ENCODE data around the gene C8A. TPM values are rescaled to one million over a fixed set of nuclear protein-coding genes. Genes with fewer than 3 reads are reported as not detected.

C8A gene
- total RNA-seq, 2 experiments from 2014 or later: not detected

DNA sequence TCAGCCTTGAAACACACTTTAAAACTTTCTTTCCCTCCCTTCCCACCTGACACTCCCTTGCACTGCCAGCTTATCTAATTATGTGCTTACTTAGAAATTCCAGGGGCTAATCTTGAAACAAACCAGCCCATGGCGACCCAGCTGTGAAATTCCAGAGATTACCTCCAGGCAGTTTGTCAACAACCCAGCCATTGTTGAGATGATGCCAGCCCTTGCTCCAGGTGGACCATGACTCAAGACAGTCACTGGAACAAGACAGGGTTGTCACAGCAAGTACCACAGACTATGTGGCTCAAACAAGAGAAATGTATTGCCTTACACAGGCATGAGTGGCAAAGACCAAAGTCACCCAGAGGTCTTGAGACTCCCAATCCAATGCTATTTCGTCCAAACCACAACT lies 43.3 kb upstream of the C8A start:
- Histone ChIP-seq H3K36me3 (ENCODE audit: insufficient read depth, low read length) (no peaks in the 10 kb centered on the region), H3K4me1 (ENCODE audit: insufficient read depth, low read length) (no peaks in the 10 kb centered on the region), H3K27ac (ENCODE audit: low read depth in 1 of 2, low read length in 2 of 2) (no peak overlapping the region), H3K27me3 (ENCODE audit: control insufficient read depth in 1 of 2, insufficient read depth in 2 of 2, low read length in 2 of 2) (peaks cover 0 to 2% of the 10 kb centered on the region in 2 experiments), H3K9me3 (ENCODE audit: control insufficient read depth in 1 of 2, insufficient read depth in 1 of 2, low read length in 2 of 2) (no peaks in the 10 kb centered on the region), H3K4me3 (ENCODE audit: low read length) (no peak overlapping the region)
- H3K27me3 Mint-ChIP-seq: peaks cover 39% of the 10 kb centered on the region
- no peak overlapping the region for H3K4me3 Mint-ChIP-seq
- H3K27ac Mint-ChIP-seq: no peak overlapping the region
- POLR2A ChIA-PET: no interaction called here
- CTCF ChIA-PET: no interaction called here
- no peak for ATAC-seq (ENCODE audit: poor library complexity)
- TF ChIP-seq, protein P1, sequence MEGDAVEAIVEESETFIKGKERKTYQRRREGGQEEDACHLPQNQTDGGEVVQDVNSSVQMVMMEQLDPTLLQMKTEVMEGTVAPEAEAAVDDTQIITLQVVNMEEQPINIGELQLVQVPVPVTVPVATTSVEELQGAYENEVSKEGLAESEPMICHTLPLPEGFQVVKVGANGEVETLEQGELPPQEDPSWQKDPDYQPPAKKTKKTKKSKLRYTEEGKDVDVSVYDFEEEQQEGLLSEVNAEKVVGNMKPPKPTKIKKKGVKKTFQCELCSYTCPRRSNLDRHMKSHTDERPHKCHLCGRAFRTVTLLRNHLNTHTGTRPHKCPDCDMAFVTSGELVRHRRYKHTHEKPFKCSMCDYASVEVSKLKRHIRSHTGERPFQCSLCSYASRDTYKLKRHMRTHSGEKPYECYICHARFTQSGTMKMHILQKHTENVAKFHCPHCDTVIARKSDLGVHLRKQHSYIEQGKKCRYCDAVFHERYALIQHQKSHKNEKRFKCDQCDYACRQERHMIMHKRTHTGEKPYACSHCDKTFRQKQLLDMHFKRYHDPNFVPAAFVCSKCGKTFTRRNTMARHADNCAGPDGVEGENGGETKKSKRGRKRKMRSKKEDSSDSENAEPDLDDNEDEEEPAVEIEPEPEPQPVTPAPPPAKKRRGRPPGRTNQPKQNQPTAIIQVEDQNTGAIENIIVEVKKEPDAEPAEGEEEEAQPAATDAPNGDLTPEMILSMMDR (IDR thresholded peaks at IDR 0.05): no peak
- intact Hi-C loops (cut with DNase I, micrococcal nuclease): no loop called here
- H3K9me3 Mint-ChIP-seq: no peaks in the 10 kb centered on the region
- DNase-seq: no peak
- H3K4me1 Mint-ChIP-seq (ENCODE audit: low read depth): no peaks in the 10 kb centered on the region
- H3K36me3 Mint-ChIP-seq (ENCODE audit: low read depth): no peaks in the 10 kb centered on the region

DNA sequence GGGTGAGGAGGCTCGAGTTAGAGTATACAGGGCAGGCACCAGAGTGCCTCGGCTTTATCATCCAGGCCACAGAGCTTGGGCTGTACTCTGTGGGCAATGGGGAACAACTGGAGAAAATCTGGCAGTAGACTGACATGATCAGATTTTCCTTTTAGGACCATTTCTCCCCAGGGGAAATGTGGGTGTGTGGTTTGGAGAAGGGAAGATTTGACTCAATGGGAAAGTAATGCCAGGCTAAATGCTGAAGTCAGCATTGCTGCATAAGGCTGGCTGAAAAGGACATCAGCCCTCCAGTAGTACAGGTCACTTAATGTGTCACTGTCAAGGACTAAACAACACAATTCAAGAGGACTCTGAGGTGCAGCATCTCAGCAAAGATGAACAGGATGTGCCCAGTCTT lies 40.4 kb upstream of the C8A start:
- DNase-seq (no peak), ATAC-seq (ENCODE audit: poor library complexity) (no peak)
- Mint-ChIP-seq H3K4me3 (no peak overlapping the region), H3K4me1 (ENCODE audit: low read depth) (no peaks in the 10 kb centered on the region), H3K27me3 (peaks cover 45% of the 10 kb centered on the region), H3K27ac (no peak overlapping the region), H3K36me3 (ENCODE audit: low read depth) (no peaks in the 10 kb centered on the region), H3K9me3 (no peaks in the 10 kb centered on the region)
- Histone ChIP-seq H3K4me1 (ENCODE audit: insufficient read depth, low read length) (no peaks in the 10 kb centered on the region), H3K27me3 (ENCODE audit: control insufficient read depth in 1 of 2, insufficient read depth in 2 of 2, low read length in 2 of 2) (peaks cover 0 to 2% of the 10 kb centered on the region in 2 experiments), H3K36me3 (ENCODE audit: insufficient read depth, low read length) (no peaks in the 10 kb centered on the region), H3K9me3 (ENCODE audit: control insufficient read depth in 1 of 2, insufficient read depth in 1 of 2, low read length in 2 of 2) (no peaks in the 10 kb centered on the region), H3K4me3 (ENCODE audit: low read length) (no peak overlapping the region), H3K27ac (ENCODE audit: low read depth in 1 of 2, low read length in 2 of 2) (no peak overlapping the region)
- TF ChIP-seq, protein P1 (IDR thresholded peaks at IDR 0.05): no peak
- ChIA-PET CTCF (no interaction called here), POLR2A (no interaction called here)
- intact Hi-C loops (cut with DNase I, micrococcal nuclease): no loop called here

DNA sequence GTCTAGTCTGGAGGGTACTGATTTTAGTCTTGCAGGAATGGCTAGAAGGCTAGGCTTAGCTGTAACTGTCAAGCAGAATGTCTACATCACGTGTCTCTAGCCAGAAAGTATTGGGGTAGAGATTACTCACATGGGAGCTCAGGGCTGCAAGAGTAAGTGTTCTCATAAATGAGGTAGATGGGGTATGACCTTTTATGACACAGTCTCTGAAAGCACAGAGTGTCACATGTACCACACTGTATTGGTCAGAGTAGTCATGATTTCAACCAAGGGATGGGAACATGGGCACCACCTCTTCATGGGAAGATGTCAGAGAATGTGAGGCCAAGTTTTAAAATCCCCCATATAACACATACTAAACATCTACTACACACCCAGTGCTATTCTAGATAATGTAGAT lies 38.3 kb upstream of the C8A start:
- intact Hi-C loops (cut with DNase I, micrococcal nuclease): no loop called here
- Histone ChIP-seq H3K9me3 (ENCODE audit: control insufficient read depth in 1 of 2, insufficient read depth in 1 of 2, low read length in 2 of 2) (no peaks in the 10 kb centered on the region), H3K27me3 (ENCODE audit: control insufficient read depth in 1 of 2, insufficient read depth in 2 of 2, low read length in 2 of 2) (peaks cover 0 to 6% of the 10 kb centered on the region in 2 experiments), H3K4me3 (ENCODE audit: low read length) (no peak overlapping the region), H3K4me1 (ENCODE audit: insufficient read depth, low read length) (no peaks in the 10 kb centered on the region), H3K27ac (ENCODE audit: low read depth in 1 of 2, low read length in 2 of 2) (no peak overlapping the region), H3K36me3 (ENCODE audit: insufficient read depth, low read length) (no peaks in the 10 kb centered on the region)
- CTCF ChIA-PET: no interaction called here
- no peaks in the 10 kb centered on the region for H3K36me3 Mint-ChIP-seq (ENCODE audit: low read depth)
- H3K27ac Mint-ChIP-seq: no peak overlapping the region
- ATAC-seq (ENCODE audit: poor library complexity) (no peak), DNase-seq (no peak)
- H3K4me1 Mint-ChIP-seq (ENCODE audit: low read depth): no peaks in the 10 kb centered on the region
- POLR2A ChIA-PET: no interaction called here
- TF ChIP-seq, protein P1 (IDR thresholded peaks at IDR 0.05): no peak
- peaks cover 42% of the 10 kb centered on the region for H3K27me3 Mint-ChIP-seq
- no peak overlapping the region for H3K4me3 Mint-ChIP-seq
- H3K9me3 Mint-ChIP-seq: no peaks in the 10 kb centered on the region

All from CD4-positive, alpha-beta T cell (primary cell).